MM.1S (cell line): ENCODE results near the gene IFNGR2.

Source experiments
- DNase-seq: peaks from one replicate; pipeline ENCODE4 v3.0.0-alpha.2; 2015
- H2AFZ ChIP-seq: fragments of 300-600 bp; sonication (generic); 2 replicates; pipeline ENCODE4 v1.6.0; 2016; ENCODE audit warnings: antibody characterized with exemption, low read length
- H3F3A ChIP-seq: fragments of 300-600 bp; sonication (generic); 2 replicates; pipeline ENCODE4 v1.6.1; 2016; ENCODE audit warnings: mild to moderate bottlenecking, antibody characterized with exemption, low read length, moderate library complexity, mixed read lengths; ENCODE audit not compliant: insufficient read depth
- H3K27ac ChIP-seq: fragments of 300-600 bp; sonication (generic); 2 replicates; pipeline ENCODE4 v1.5.1; 2016; ENCODE audit warnings: mild to moderate bottlenecking, low read length
- H3K27me3 ChIP-seq: fragments of 300-600 bp; sonication (generic); replicated peaks from 2 replicates; pipeline ENCODE4 v1.6.0; 2016; ENCODE audit warnings: low read length; ENCODE audit not compliant: insufficient read depth
- H3K36me3 ChIP-seq: fragments of 300-600 bp; sonication (generic); replicated peaks from 2 replicates; pipeline ENCODE4 v1.6.1; 2016; ENCODE audit warnings: mild to moderate bottlenecking, low read length, mixed read lengths; ENCODE audit not compliant: insufficient read depth
- H3K4me1 ChIP-seq: fragments of 300-600 bp; sonication (generic); 2 replicates; pipeline ENCODE4 v1.6.1; 2016; ENCODE audit warnings: low read length, mixed read lengths
- H3K4me2 ChIP-seq: fragments of 300-600 bp; sonication (generic); 2 replicates; pipeline ENCODE4 v1.6.0; 2016; ENCODE audit warnings: low read depth, low read length
- H3K4me3 ChIP-seq: fragments of 300-600 bp; sonication (generic); 2 replicates; pipeline ENCODE4 v1.5.1; 2016; ENCODE audit warnings: low read length, mixed read lengths
- H3K79me2 ChIP-seq: fragments of 300-600 bp; sonication (generic); 2 replicates; pipeline ENCODE4 v1.6.1; 2016; ENCODE audit warnings: mixed run types, low read length, mixed read lengths
- H3K9ac ChIP-seq: fragments of 300-600 bp; sonication (generic); 2 replicates; pipeline ENCODE4 v1.6.1; 2016; ENCODE audit warnings: low read length, mixed read lengths
- H3K9me2 ChIP-seq: fragments of 300-600 bp; sonication (generic); replicated peaks from 2 replicates; pipeline ENCODE4 v1.6.1; 2016; ENCODE audit warnings: mild to moderate bottlenecking, low read length, mixed read lengths; ENCODE audit not compliant: insufficient read depth
- H3K9me3 ChIP-seq: fragments of 300-600 bp; sonication (generic); replicated peaks from 2 replicates; pipeline ENCODE4 v1.6.1; 2016; ENCODE audit warnings: mild to moderate bottlenecking, low read length, mixed read lengths; ENCODE audit not compliant: insufficient read depth
- H4K20me1 ChIP-seq: fragments of 300-600 bp; sonication (generic); 2 replicates; pipeline ENCODE4 v1.6.1; 2016; ENCODE audit warnings: mild to moderate bottlenecking, low read length, moderate library complexity, mixed read lengths; ENCODE audit not compliant: insufficient read depth
- CTCF ChIP-seq: fragments of 300-600 bp; sonication (generic); IDR thresholded peaks from 2 replicates; pipeline ENCODE4 v1.5.1; 2016; ENCODE audit warnings: antibody characterized with exemption, low read length, mixed read lengths
- EZH2 ChIP-seq: fragments of 300-600 bp; sonication (generic); optimal IDR thresholded peaks from 2 replicates; pipeline ENCODE3; 2017; ENCODE audit warnings: low read depth, mild to moderate bottlenecking, antibody characterized with exemption, low read length, mixed read lengths
- EZH2phosphoT487 ChIP-seq: fragments of 300-600 bp; sonication (generic); IDR thresholded peaks from 2 replicates; pipeline ENCODE4 v1.6.1; 2018; ENCODE audit warnings: antibody characterized with exemption, low read length

IFNGR2 gene

GRCh38 chr21:33396951-33397350 is 6.3 kb upstream of the IFNGR2 start:
- H3F3A ChIP-seq, result peaks cover 12% of the 10 kb centered on the region
- H3K4me2 ChIP-seq, result no peak overlapping the region
- no peaks in the 10 kb centered on the region for H3K9me2 ChIP-seq
- no peak overlapping the region for H3K4me3 ChIP-seq
- no peak for DNase-seq
- no peaks in the 10 kb centered on the region for H3K79me2 ChIP-seq
- H3K9ac ChIP-seq, result no peak overlapping the region
- no peaks in the 10 kb centered on the region for H3K9me3 ChIP-seq
- H3K27me3 ChIP-seq, result no peaks in the 10 kb centered on the region
- peaks cover 7% of the 10 kb centered on the region for H3K4me1 ChIP-seq
- no peak overlapping the region for H2AFZ ChIP-seq
- H3K27ac ChIP-seq, result no peak overlapping the region
- TF ChIP-seq CTCF (no peak), EZH2phosphoT487 (no peak), EZH2 (no peak)
- no peaks in the 10 kb centered on the region for H4K20me1 ChIP-seq
- H3K36me3 ChIP-seq, result no peaks in the 10 kb centered on the region

DNA sequence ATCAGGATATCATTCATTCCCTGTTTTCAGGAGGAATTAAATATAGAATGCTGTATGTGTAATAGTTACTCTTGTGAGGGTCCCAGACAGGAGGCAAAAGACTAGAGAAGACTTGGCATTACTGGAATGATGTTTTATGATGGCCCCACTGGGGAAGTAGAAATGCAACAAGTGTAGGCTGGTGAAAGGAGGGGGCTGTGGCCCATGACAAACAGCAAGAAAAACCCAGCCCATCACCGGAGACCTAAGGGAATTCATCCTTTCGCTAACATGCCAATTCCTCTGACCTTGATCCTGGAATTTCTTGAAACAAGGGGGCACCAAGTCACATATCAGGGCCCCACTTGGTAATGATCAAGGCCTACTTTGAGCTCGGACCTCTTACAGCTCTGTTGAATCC is 5.5 kb upstream of the IFNGR2 start:
- no peaks in the 10 kb centered on the region for H3K36me3 ChIP-seq
- no peak overlapping the region for H2AFZ ChIP-seq
- no peak overlapping the region for H3K27ac ChIP-seq
- no peaks in the 10 kb centered on the region for H3K9me3 ChIP-seq
- DNase-seq, result no peak
- peaks cover 7% of the 10 kb centered on the region for H3K4me1 ChIP-seq
- H3K27me3 ChIP-seq, result no peaks in the 10 kb centered on the region
- no peaks in the 10 kb centered on the region for H3K9me2 ChIP-seq
- no peak overlapping the region for H3K4me3 ChIP-seq
- H4K20me1 ChIP-seq, result no peaks in the 10 kb centered on the region
- TF ChIP-seq EZH2phosphoT487 (no peak), CTCF (no peak), EZH2 (no peak)
- H3F3A ChIP-seq, result peaks cover 12% of the 10 kb centered on the region
- no peak overlapping the region for H3K9ac ChIP-seq
- no peaks in the 10 kb centered on the region for H3K79me2 ChIP-seq
- no peak overlapping the region for H3K4me2 ChIP-seq

- H3K27ac ChIP-seq, result no peak overlapping the region
- H3K4me2 ChIP-seq, result no peak overlapping the region
Observed at GRCh38 chr21:33398361-33398760, 4.9 kb upstream of the IFNGR2 start.

More at GRCh38 chr21:33398361-33398760, 4.9 kb upstream of the IFNGR2 start:
- Histone ChIP-seq H3K4me3 (no peak overlapping the region), H3K9ac (no peak overlapping the region), H3K27me3 (no peaks in the 10 kb centered on the region), H3K9me3 (no peaks in the 10 kb centered on the region), H3K4me1 (peaks cover 7% of the 10 kb centered on the region), H3K79me2 (no peaks in the 10 kb centered on the region), H2AFZ (no peak overlapping the region), H3K36me3 (no peaks in the 10 kb centered on the region), H3F3A (peaks cover 12% of the 10 kb centered on the region), H4K20me1 (no peaks in the 10 kb centered on the region), H3K9me2 (no peaks in the 10 kb centered on the region)
- no peak for DNase-seq
- TF ChIP-seq EZH2phosphoT487 (no peak), CTCF (no peak), EZH2 (no peak)
